ENCODE measurements around the gene KRTAP5-10. TPM values are rescaled to one million over a fixed set of nuclear protein-coding genes. Genes with fewer than 3 reads are reported as not detected.
A peak's percentile ranks its signal among the peaks of the same experiment; 100 is the strongest.
"Not testable (repeated sequence)": the region's sequence is repeated elsewhere in the genome, so short reads cannot be mapped to it uniquely, and the experiment has no call there.

The KRTAP5-10 gene
- total RNA-seq, 2 experiments from 2014 or later, result not detected

DNA sequence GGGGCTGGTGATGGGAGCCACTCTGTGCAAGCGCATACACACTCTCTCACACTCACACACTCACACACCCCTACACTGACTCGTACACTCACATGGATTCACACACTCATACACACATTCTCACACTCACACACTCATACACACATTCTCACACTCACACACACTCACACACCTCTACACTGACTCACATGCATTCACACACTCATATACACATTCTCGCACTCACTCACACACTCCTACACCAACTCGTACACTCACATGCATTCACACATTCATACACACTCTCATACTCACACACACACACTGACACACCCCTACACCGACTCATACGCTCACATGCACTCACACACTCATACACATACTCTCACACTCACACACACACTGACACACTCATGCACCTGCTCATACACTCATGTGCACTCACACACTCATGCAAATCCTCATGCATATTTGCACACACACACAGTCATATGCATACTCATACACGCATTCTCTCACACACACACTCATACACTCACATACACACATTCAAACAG is 12.2 kb downstream of the KRTAP5-10 start:
- H3K27ac Mint-ChIP-seq, result no peak overlapping the region
- no peaks in the 10 kb centered on the region for H3K9me3 Mint-ChIP-seq (ENCODE audit: low read depth)
- no peak for ATAC-seq
- peaks cover 22% of the 10 kb centered on the region for H3K27me3 Mint-ChIP-seq
- H3K36me3 Mint-ChIP-seq (ENCODE audit: low read depth), result no peaks in the 10 kb centered on the region
- H3K4me1 Mint-ChIP-seq, result peaks cover 2% of the 10 kb centered on the region
- H3K4me3 Mint-ChIP-seq, result no peak overlapping the region
- CTCF ChIA-PET, result no interaction called here
- no peak for DNase-seq
- intact Hi-C loops (cut with DNase I, micrococcal nuclease), result loop anchor here in 1 of 2 experiments (1.0 kb wide), 1 partner anchor 9 kb away; no protein-coding TSS in a partner anchor
- POLR2A ChIA-PET, result no interaction called here

DNA sequence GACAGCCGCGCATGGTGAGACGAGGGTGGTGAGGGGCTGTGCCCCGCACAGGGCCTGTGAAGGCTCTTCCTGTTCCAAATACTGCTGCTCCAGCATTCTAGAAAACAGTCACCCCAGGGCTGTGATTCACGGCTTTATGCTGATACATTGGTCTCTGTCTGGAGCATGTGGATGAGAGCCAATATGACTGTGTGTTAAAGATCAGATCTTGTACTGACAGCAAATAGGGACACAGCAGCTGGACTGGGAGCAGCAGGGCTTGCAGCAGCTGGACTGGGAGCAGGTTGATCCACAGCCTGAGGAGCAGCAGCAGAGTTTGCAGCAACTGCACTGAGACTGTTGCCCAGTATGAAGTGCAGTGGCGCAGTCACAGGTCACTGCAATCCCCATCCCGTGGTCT is 14.2 kb downstream of the KRTAP5-10 start:
- H3K9me3 Mint-ChIP-seq (ENCODE audit: low read depth); POLR2A ChIA-PET; H3K27ac Mint-ChIP-seq; DNase-seq; intact Hi-C loops (cut with DNase I, micrococcal nuclease); H3K4me1 Mint-ChIP-seq; ATAC-seq; H3K36me3 Mint-ChIP-seq (ENCODE audit: low read depth); H3K4me3 Mint-ChIP-seq: not testable (repeated sequence)
- CTCF ChIA-PET, result interaction anchor here (1.0 kb wide), 1 partner anchor 16 kb away, joined by 3 read pairs; no protein-coding TSS in a partner anchor
- peaks cover 24% of the 10 kb centered on the region for H3K27me3 Mint-ChIP-seq

DNA sequence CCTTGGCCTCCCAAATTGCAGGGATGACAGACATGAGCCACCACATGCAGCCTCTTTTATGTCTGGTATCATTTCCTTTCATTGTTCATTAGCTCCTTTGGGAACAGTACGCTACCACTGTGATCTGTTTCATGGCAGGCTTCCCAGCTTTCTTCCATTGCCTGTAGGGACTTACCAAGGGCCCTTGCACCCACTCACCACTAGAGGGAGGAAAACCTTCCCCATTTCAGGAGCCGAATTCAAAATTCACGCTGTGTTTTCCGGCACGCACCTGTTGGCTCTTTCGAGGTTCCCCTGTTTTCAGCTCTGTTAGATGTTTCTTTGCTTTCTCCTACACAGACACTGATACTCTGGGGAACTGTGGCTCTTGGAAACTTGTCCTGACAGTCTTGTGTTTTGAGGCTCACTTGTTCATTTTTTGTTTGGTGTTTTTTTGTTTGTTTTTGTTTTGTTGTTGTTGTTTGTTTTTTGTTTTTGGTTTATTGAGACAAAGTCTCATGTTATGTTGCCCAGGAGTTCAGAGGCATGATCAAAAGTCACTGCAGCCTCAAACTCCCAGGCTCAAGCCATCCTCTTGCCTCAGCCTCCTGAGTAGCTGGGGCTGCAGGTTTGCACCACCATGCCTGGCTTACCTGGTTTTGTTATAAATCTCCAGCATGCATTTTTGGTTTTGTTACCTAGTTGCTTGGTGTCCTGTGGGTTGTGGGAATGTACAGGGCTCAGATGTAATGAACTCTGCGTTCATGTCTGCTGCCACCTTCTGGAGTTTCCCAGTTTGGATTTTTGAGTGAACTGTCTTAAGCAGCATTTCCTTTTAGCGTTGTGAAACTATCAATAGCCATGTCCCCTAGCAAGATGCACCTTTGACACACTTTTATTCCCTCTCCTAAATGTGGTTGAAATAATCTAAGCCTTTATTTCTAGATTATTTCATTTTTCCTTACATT is 15.0 kb downstream of the KRTAP5-10 start:
- intact Hi-C loops (cut with DNase I, micrococcal nuclease), result loop anchor here in 1 of 2 experiments (1.0 kb wide), 1 partner anchor 10 kb away; no protein-coding TSS in a partner anchor
- no peaks in the 10 kb centered on the region for H3K9me3 Mint-ChIP-seq (ENCODE audit: low read depth)
- peaks cover 24% of the 10 kb centered on the region for H3K27me3 Mint-ChIP-seq
- ChIA-PET CTCF (interaction anchor here (1.0 kb wide), 1 partner anchor 17 kb away, joined by 3 read pairs; no protein-coding TSS in a partner anchor), POLR2A (no interaction called here)
- peaks cover 2% of the 10 kb centered on the region for H3K4me1 Mint-ChIP-seq
- no peaks in the 10 kb centered on the region for H3K36me3 Mint-ChIP-seq (ENCODE audit: low read depth)
- no peak overlapping the region for H3K4me3 Mint-ChIP-seq
- no peak overlapping the region for H3K27ac Mint-ChIP-seq
- peak; percentile 44 for DNase-seq
- no peak for ATAC-seq

DNA sequence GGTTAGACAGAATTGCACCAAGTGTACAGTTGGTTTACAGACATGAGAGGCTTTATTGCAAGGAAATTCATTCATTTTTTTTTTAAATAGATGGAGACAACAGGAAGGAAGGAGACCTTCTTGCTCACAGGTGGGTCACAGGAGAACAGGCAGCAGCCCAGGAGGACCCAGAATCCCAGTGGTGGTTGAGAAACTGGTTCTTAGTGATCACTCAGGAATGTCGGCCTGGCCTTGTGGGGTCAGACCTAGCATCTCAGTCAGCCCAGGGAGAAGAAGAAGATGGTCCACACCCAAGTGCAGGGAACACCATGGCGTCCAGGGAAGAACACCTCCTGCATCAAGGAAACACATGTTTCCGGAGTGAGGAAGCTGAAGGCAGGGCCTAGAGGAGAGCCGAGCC is 16.5 kb downstream of the KRTAP5-10 start:
- peaks cover 2% of the 10 kb centered on the region for H3K4me1 Mint-ChIP-seq
- POLR2A ChIA-PET, result no interaction called here
- no peaks in the 10 kb centered on the region for H3K36me3 Mint-ChIP-seq (ENCODE audit: low read depth)
- no peak for DNase-seq
- no peaks in the 10 kb centered on the region for H3K9me3 Mint-ChIP-seq (ENCODE audit: low read depth)
- H3K27ac Mint-ChIP-seq, result no peak overlapping the region
- H3K4me3 Mint-ChIP-seq, result no peak overlapping the region
- intact Hi-C loops (cut with DNase I, micrococcal nuclease), result no loop called here
- CTCF ChIA-PET, result no interaction called here
- peaks cover 20% of the 10 kb centered on the region for H3K27me3 Mint-ChIP-seq
- ATAC-seq, result no peak

DNA sequence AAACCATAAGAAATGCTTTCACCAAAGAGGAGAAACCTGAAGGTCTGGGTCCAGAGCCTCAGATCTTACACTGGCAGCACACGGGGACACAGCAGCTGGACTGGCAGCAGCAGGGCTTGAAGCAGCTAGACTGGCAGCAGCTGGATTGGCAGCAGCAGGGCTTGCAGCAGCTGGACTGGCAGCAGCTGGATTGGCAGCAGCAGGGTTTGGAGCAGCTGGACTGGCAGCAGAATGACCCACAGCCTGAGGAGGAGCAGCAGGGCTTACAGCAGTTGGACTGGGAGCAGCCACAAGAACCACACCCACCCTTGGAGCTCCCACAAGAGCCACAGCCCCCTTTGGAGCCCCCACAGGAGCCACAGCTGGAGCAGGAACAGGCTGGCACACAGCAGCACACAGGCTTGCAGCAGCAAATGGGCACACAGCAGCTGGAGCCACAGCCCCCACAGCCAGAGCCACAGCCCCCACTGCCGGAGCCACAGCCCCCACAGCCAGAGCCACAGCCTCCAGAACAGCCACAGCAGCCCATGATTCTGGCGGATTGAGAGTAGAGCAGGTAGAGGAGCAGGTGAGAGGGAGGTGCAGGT is 17.0 kb downstream of the KRTAP5-10 start, which contains the start of gene KRTAP5-11:
KRTAP5-11 (minus strand) TSS at position 567 of the 587 bp plus-strand sequence; CDS start at position 529, 38 bp downstream.
- no peak within 1 kb of the TSS for H3K4me3 Mint-ChIP-seq
- intact Hi-C loops (cut with DNase I, micrococcal nuclease), result no loop called here
- POLR2A ChIA-PET, result no interaction called here
- H3K27me3 Mint-ChIP-seq, result peaks cover 20% of the 10 kb centered on the region
- CTCF ChIA-PET, result no interaction called here
- peaks cover 2% of the 10 kb centered on the region for H3K4me1 Mint-ChIP-seq
- H3K9me3 Mint-ChIP-seq (ENCODE audit: low read depth), result no peaks in the 10 kb centered on the region
- no peak for DNase-seq
- ATAC-seq, result no peak
- H3K36me3 Mint-ChIP-seq (ENCODE audit: low read depth), result no peaks in the 10 kb centered on the region
- H3K27ac Mint-ChIP-seq, result no peak within 1 kb of the TSS

DNA sequence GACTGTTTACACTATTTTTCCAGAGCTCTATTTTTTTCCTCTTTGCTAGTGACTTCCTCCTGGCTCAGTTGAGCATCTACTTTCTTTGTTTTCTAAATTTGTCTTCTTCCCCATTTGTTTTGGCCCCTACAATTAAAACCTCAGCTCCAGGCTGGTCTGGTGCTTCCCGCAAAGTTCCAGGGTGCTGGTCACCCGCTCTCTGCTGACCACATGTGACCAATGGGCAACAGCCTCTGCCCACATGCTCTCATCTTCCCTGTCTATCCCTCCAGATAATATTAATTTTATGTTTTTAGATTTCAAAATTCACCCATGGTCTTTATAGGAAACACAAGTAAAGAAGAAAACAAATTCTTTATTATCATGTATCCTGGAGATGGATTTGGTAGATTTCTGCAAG is 17.6 kb downstream of the KRTAP5-10 start:
- POLR2A ChIA-PET; H3K9me3 Mint-ChIP-seq (ENCODE audit: low read depth); H3K4me3 Mint-ChIP-seq; ATAC-seq; DNase-seq; H3K27ac Mint-ChIP-seq; H3K36me3 Mint-ChIP-seq (ENCODE audit: low read depth); intact Hi-C loops (cut with DNase I, micrococcal nuclease); CTCF ChIA-PET; H3K4me1 Mint-ChIP-seq: not testable (repeated sequence)
- H3K27me3 Mint-ChIP-seq, result peaks cover 20% of the 10 kb centered on the region

DNA sequence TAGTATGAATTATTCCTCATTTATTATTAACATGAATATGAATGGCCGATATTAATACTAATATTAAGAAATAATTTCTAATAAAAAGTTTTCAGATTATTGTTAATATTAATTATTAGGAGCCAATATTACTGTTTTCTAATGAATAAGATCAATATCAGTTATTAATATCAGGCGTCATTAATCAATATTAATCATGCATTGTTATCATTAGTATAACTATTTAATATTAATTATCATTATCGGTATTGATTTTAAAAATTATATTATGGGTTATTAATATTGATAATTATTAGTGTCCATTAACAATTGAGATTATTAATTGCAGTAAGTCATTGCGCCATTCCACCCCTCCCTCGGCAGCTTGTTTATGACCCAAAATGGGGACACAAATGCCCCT is 20.3 kb downstream of the KRTAP5-10 start:
- H3K36me3 Mint-ChIP-seq (ENCODE audit: low read depth); H3K4me3 Mint-ChIP-seq; H3K9me3 Mint-ChIP-seq (ENCODE audit: low read depth); ATAC-seq; CTCF ChIA-PET; DNase-seq; POLR2A ChIA-PET; H3K27ac Mint-ChIP-seq; intact Hi-C loops (cut with DNase I, micrococcal nuclease); H3K4me1 Mint-ChIP-seq: not testable (repeated sequence)
- peaks cover 19% of the 10 kb centered on the region for H3K27me3 Mint-ChIP-seq

DNA sequence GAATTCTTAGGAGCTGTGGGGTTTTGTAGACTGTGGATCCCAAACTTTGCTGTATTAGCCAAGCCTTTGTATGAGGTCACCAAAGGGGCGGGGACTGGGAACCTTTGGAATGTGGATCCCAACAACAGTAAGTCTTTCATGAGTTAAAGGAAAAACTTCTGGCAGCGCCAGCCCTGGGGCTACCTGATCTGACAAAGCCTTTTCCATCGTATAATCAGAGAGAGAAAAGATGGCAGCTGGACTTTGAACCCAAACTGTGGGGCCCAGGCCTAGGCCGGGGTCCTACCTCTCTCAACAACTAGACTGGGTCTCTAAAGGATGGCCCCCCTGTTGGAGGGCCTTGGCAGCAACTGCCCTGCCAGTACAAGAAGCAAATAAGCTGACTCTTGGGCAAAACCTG is 23.0 kb downstream of the KRTAP5-10 start:
- H3K27ac Mint-ChIP-seq; DNase-seq; ATAC-seq; H3K4me3 Mint-ChIP-seq; H3K9me3 Mint-ChIP-seq (ENCODE audit: low read depth); H3K27me3 Mint-ChIP-seq; CTCF ChIA-PET; POLR2A ChIA-PET; H3K4me1 Mint-ChIP-seq; intact Hi-C loops (cut with DNase I, micrococcal nuclease); H3K36me3 Mint-ChIP-seq (ENCODE audit: low read depth): not testable (repeated sequence)

DNA sequence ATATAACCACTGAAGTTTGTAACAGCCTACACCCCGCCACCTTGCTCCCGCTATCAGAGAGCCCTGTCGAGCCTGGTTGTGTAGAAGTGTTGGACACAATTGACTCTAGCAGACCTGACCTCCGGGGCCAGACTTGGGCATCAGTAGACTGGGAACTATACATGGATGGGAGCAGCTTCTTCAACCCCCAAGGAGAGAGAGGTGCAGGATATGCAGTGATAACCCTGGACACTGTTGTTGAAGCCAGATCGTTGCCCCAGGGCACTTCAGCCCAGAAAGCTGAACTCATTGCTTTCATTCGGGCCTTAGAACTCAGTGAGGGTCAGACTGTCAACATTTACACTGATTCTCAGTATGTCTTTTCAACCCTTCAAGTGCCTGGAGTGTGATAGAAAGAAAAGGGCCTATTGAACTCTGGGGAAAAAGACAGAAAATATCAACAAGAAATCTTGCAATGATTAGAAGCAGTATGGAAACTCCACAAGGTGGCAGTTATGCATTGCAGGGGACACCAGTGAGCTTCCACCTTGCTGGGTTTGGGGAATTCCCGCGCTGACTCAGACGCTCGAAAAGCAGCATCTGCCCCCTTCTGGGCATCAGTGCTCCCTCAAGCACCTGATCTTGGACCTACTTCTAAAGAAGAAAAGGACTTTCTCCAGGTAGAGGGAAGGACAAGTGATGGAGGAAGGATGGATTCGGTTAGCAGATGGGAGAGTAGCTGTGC is 23.6 kb downstream of the KRTAP5-10 start:
- H3K4me1 Mint-ChIP-seq; H3K36me3 Mint-ChIP-seq (ENCODE audit: low read depth); CTCF ChIA-PET; POLR2A ChIA-PET; H3K27me3 Mint-ChIP-seq; H3K9me3 Mint-ChIP-seq (ENCODE audit: low read depth); H3K4me3 Mint-ChIP-seq; ATAC-seq; H3K27ac Mint-ChIP-seq; intact Hi-C loops (cut with DNase I, micrococcal nuclease): not testable (repeated sequence)
- DNase-seq, result peak; percentile 87

DNA sequence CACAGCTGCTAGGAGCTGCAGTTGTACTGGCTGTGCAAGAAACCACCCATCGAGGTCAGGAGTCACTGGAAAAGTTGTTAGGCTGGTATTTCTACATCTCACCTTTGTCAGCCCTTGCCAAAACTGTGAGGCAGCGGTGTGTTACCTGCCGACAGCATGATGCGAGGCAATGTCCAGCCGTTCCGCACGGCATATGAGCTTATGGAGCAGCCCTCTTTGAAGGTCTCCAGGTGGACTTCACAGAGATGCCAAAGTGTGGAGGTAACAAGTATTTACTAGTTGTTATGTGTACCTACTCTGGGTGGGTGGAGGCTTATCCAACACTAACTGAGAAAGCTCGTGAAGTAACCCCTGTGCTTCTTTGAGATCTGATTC is 24.2 kb downstream of the KRTAP5-10 start:
- H3K4me3 Mint-ChIP-seq; intact Hi-C loops (cut with DNase I, micrococcal nuclease); CTCF ChIA-PET; DNase-seq; POLR2A ChIA-PET; H3K4me1 Mint-ChIP-seq; H3K27me3 Mint-ChIP-seq; H3K9me3 Mint-ChIP-seq (ENCODE audit: low read depth); H3K36me3 Mint-ChIP-seq (ENCODE audit: low read depth); ATAC-seq; H3K27ac Mint-ChIP-seq: not testable (repeated sequence)

DNA sequence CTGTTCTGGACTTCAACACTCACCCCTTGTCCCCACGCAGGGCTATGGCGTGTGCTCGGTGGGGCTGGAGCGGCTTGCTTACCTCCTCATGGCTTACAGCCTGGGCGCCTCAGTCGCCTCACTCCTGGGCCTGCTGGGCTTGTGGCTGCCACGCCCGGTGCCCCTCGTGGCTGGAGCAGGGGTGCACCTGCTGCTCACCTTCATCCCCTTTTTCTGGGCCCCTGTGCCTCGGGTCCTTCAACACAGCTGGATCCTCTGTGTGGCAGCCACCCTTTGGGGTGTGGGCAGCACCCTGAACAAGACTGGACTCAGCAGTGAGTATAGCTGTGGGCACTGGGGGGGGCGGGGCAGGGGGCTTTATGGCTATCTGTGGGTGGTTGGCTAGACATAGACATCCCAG is 37.9 kb downstream of the KRTAP5-10 start:
- H3K27me3 Mint-ChIP-seq; H3K27ac Mint-ChIP-seq; intact Hi-C loops (cut with DNase I, micrococcal nuclease); DNase-seq; CTCF ChIA-PET; POLR2A ChIA-PET; H3K4me1 Mint-ChIP-seq; H3K9me3 Mint-ChIP-seq (ENCODE audit: low read depth); H3K4me3 Mint-ChIP-seq; H3K36me3 Mint-ChIP-seq (ENCODE audit: low read depth); ATAC-seq: not testable (repeated sequence)

Data from activated CD4-positive, alpha-beta T cell treated with anti-CD3 and anti-CD28 coated beads for 36 hours (primary cell).